Measurements from ENCODE around the gene CPTP. TPM values are rescaled to one million over a fixed set of nuclear protein-coding genes. Genes with fewer than 3 reads are reported as not detected.
A peak's percentile ranks its signal among the peaks of the same experiment; 100 is the strongest.

CPTP gene
- total RNA-seq, 1 donor from 2014 or later: 20.9 TPM

- intact Hi-C loops (cut with DNase I): no loop called here
- Histone ChIP-seq H3K27ac (no peak overlapping the region), H3K27me3 (no peaks in the 10 kb centered on the region), H3K4me3 (no peak overlapping the region), H3K4me1 (peaks cover 40% of the 10 kb centered on the region), H3K36me3 (peaks cover 0 to 9% of the 10 kb centered on the region in 2 donors), H3K9me3 (no peaks in the 10 kb centered on the region)
- no peak for DNase-seq (ENCODE audit: extremely low spot score in 2 of 2)
- TF ChIP-seq POLR2A (IDR thresholded peaks at IDR 0.05) (no peak), POLR2AphosphoS5 (IDR thresholded peaks at IDR 0.05; ENCODE audit: insufficient read depth in 1 of 2, low read depth in 1 of 2) (peak in 1 of 2 donors; percentile 33)
- TF ChIP-seq, protein P1, sequence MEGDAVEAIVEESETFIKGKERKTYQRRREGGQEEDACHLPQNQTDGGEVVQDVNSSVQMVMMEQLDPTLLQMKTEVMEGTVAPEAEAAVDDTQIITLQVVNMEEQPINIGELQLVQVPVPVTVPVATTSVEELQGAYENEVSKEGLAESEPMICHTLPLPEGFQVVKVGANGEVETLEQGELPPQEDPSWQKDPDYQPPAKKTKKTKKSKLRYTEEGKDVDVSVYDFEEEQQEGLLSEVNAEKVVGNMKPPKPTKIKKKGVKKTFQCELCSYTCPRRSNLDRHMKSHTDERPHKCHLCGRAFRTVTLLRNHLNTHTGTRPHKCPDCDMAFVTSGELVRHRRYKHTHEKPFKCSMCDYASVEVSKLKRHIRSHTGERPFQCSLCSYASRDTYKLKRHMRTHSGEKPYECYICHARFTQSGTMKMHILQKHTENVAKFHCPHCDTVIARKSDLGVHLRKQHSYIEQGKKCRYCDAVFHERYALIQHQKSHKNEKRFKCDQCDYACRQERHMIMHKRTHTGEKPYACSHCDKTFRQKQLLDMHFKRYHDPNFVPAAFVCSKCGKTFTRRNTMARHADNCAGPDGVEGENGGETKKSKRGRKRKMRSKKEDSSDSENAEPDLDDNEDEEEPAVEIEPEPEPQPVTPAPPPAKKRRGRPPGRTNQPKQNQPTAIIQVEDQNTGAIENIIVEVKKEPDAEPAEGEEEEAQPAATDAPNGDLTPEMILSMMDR (IDR thresholded peaks at IDR 0.05): peak; percentile 61 to 88 (median 85)
Measured at GRCh38 chr1:1371746-1372711, 47.4 kb downstream of the CPTP start.

DNA sequence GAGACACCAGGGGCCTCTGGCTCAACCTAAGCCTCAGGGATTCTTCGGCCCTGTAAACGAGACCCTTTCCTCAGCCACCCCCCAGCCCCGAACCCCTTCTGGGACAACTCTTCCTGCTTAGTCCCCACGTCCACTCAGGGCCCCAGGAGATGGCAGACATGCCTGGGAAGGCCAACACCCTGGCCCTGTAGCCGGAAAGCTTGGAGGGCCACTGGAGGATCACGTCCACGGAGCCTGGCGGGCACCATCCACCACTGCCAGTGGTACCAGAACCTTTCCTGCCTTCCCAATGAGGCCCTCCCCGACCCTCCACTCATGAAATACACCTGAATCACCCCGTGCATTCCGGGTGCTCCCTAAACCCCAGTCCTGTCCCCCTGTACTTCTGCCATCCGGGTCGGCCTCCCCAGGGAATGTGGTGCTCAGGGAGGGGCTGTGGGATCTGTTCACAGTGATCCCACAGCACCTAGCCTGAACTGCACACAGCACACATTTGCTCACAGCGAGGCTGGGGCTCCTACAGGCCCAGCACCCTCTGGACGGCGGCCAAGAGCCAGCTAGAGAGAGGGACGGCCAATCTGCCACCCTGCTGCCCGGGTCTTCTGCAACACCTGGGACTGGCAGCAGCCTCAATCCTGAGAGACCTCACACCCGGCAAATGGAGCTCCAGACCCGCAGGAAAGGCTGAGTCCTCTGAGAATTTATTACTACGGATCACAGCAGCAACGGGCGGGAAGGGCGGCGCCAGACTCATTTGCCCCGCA is 48.6 kb downstream of the CPTP start:
- Histone ChIP-seq H3K27me3 (no peaks in the 10 kb centered on the region), H3K9me3 (no peaks in the 10 kb centered on the region), H3K4me1 (peaks cover 40% of the 10 kb centered on the region), H3K36me3 (peaks cover 0 to 9% of the 10 kb centered on the region in 2 donors), H3K27ac (no peak overlapping the region), H3K4me3 (peak overlapping the region in 1 of 2 donors; percentile 93)
- TF ChIP-seq POLR2A (IDR thresholded peaks at IDR 0.05) (no peak), POLR2AphosphoS5 (IDR thresholded peaks at IDR 0.05; ENCODE audit: insufficient read depth in 1 of 2, low read depth in 1 of 2) (no peak)
- TF ChIP-seq, protein P1 (IDR thresholded peaks at IDR 0.05): no peak
- intact Hi-C loops (cut with DNase I): no loop called here
- no peak for DNase-seq (ENCODE audit: extremely low spot score in 2 of 2)

- no peaks in the 10 kb centered on the region for H3K9me3 ChIP-seq
- peak overlapping the region; percentile 93 for H3K27ac ChIP-seq
- peaks cover 40% of the 10 kb centered on the region for H3K4me1 ChIP-seq
- H3K36me3 ChIP-seq: peaks cover 0 to 9% of the 10 kb centered on the region in 2 donors
- intact Hi-C loops (cut with DNase I): loop anchor here (2.0 kb wide), 1 partner anchor 25 kb away; the partner anchor contains the start of gene CCNL2
- H3K4me3 ChIP-seq: peak overlapping the region; percentile 93 to 99
- no peaks in the 10 kb centered on the region for H3K27me3 ChIP-seq
- TF ChIP-seq POLR2A (IDR thresholded peaks at IDR 0.05) (no peak), POLR2AphosphoS5 (IDR thresholded peaks at IDR 0.05; ENCODE audit: insufficient read depth in 1 of 2, low read depth in 1 of 2) (no peak)
- TF ChIP-seq, protein P1 (IDR thresholded peaks at IDR 0.05): no peak
- peak in 1 of 2 donors; percentile 83 for DNase-seq (ENCODE audit: extremely low spot score in 2 of 2)
Measured at GRCh38 chr1:1373815-1374588, 49.4 kb downstream of the CPTP start.

DNA sequence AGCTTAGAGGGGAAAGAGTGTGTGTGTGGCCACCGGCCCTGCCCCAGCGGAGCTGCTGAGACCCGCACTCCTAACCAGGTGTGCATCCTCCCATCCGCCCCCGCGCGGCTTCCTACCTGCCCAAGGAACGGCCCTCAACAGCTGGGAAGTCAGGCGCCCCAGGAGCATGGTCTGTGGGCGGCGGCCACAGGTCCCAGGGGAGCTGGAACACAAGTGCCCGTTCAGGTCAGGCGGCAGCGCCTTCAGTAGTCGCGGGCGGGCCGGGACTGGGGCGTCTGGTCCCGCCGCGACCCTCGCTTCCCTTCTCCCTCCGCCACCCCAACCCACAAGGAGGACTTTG is 50.0 kb downstream of the CPTP start:
- Histone ChIP-seq H3K9me3 (no peaks in the 10 kb centered on the region), H3K27me3 (no peaks in the 10 kb centered on the region), H3K4me3 (peak overlapping the region; percentile 93 to 99), H3K4me1 (peaks cover 40% of the 10 kb centered on the region), H3K27ac (peak overlapping the region; percentile 93), H3K36me3 (peaks cover 0 to 9% of the 10 kb centered on the region in 2 donors)
- intact Hi-C loops (cut with DNase I): loop anchor here (2.0 kb wide), 1 partner anchor 24 kb away; the partner anchor contains the start of gene CCNL2
- TF ChIP-seq POLR2A (IDR thresholded peaks at IDR 0.05): no peak
- TF ChIP-seq, protein P1 (IDR thresholded peaks at IDR 0.05): no peak
- TF ChIP-seq POLR2AphosphoS5 (IDR thresholded peaks at IDR 0.05; ENCODE audit: insufficient read depth in 1 of 2, low read depth in 1 of 2): no peak
- DNase-seq (ENCODE audit: extremely low spot score in 2 of 2): no peak
